ENCODE measurements around the gene ZNF695.

GRCh38 chr1:246946366-246946765 lies 61.5 kb downstream of the ZNF695 start:
- no peak for TF ChIP-seq CTCF (IDR thresholded peaks at IDR 0.05)
- TF ChIP-seq POLR2A (IDR thresholded peaks at IDR 0.05) = no peak
